Measurements from ENCODE around the gene ZNF154. TPM values are rescaled to one million over a fixed set of nuclear protein-coding genes. Genes with fewer than 3 reads are reported as not detected.

ZNF154 gene
- total RNA-seq, 2 donors from 2014 or later, result 15.9 to 21.2 TPM

DNA sequence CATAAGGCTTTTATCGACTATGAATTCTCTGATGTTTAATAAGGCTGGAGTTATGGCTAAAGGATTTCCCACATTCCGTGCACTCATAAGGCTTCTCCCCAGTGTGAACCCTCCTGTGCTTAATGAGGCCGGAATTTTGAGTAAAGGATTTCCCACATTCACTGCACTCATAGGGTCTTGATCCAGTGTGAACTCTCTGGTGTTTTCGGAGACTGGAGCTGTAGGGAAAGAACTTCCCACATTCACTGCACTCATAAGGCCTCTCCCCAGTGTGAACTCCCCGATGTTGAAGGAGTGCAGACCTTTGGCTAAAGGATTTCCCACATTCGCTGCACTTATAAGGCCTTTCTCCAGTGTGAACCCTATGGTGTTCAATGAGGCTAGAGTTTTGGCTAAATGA, 7.4 kb downstream of the ZNF154 start:
- 92 to 97% methylated on average over 4 to 6 of the region's 6 CpGs for WGBS, 2 experiments (ENCODE audit: insufficient coverage in 1 of 2, insufficient read length in 1 of 2)

DNA sequence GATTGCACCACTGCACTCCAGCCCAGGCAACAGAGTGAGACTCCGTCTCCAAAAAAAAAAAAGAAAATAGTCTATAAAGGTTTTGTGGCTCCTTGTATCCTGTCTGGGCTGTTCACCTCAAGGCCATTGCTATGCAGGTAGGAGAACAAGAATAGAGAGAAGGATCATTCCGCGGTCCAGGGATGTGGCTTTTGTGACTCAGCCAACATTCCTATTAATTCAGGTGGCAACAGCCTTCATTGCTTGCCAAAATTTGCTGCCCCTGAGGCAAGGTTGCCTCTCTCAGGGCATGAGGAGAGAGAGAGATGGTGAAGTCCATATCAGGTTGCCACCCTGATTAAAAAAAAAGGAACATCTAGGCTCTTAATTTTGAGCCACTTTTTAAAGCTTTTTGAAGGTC, 19.3 kb downstream of the ZNF154 start:
- H3K4me3 Mint-ChIP-seq, result no peak overlapping the region

More for the DNA sequence above, 7.4 kb downstream of the ZNF154 start:
- peaks cover 23% of the 10 kb centered on the region for H3K9me3 ChIP-seq (ENCODE audit: control insufficient read depth, low read length)
- no peak overlapping the region for H3K9ac ChIP-seq (ENCODE audit: extremely low read depth, low read length, poor library complexity, severe bottlenecking)
- Mint-ChIP-seq H3K27me3 (ENCODE audit: insufficient read depth) (no peaks in the 10 kb centered on the region), H3K27ac (no peak overlapping the region), H3K9me3 (peaks cover 77% of the 10 kb centered on the region), H3K4me1 (no peaks in the 10 kb centered on the region), H3K36me3 (ENCODE audit: low read depth) (peaks cover 96% of the 10 kb centered on the region), H3K4me3 (no peak overlapping the region)
- H3K4me3 ChIP-seq (ENCODE audit: low read length), result no peak overlapping the region
- peaks cover 94% of the 10 kb centered on the region for H3K36me3 ChIP-seq (ENCODE audit: control insufficient read depth, insufficient read depth, low read length)
- H3K27me3 ChIP-seq (ENCODE audit: control insufficient read depth, insufficient read depth, low read length, poor library complexity, severe bottlenecking), result no peaks in the 10 kb centered on the region
- no peak overlapping the region for H3K27ac ChIP-seq (ENCODE audit: low read depth, low read length)
- TF ChIP-seq, protein P1, sequence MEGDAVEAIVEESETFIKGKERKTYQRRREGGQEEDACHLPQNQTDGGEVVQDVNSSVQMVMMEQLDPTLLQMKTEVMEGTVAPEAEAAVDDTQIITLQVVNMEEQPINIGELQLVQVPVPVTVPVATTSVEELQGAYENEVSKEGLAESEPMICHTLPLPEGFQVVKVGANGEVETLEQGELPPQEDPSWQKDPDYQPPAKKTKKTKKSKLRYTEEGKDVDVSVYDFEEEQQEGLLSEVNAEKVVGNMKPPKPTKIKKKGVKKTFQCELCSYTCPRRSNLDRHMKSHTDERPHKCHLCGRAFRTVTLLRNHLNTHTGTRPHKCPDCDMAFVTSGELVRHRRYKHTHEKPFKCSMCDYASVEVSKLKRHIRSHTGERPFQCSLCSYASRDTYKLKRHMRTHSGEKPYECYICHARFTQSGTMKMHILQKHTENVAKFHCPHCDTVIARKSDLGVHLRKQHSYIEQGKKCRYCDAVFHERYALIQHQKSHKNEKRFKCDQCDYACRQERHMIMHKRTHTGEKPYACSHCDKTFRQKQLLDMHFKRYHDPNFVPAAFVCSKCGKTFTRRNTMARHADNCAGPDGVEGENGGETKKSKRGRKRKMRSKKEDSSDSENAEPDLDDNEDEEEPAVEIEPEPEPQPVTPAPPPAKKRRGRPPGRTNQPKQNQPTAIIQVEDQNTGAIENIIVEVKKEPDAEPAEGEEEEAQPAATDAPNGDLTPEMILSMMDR (conservative IDR thresholded peaks at IDR 0.05), result no peak
- peak; percentile 4 for DNase-seq
- H3K4me1 ChIP-seq (ENCODE audit: control insufficient read depth, insufficient read depth, low read length), result no peaks in the 10 kb centered on the region

DNA sequence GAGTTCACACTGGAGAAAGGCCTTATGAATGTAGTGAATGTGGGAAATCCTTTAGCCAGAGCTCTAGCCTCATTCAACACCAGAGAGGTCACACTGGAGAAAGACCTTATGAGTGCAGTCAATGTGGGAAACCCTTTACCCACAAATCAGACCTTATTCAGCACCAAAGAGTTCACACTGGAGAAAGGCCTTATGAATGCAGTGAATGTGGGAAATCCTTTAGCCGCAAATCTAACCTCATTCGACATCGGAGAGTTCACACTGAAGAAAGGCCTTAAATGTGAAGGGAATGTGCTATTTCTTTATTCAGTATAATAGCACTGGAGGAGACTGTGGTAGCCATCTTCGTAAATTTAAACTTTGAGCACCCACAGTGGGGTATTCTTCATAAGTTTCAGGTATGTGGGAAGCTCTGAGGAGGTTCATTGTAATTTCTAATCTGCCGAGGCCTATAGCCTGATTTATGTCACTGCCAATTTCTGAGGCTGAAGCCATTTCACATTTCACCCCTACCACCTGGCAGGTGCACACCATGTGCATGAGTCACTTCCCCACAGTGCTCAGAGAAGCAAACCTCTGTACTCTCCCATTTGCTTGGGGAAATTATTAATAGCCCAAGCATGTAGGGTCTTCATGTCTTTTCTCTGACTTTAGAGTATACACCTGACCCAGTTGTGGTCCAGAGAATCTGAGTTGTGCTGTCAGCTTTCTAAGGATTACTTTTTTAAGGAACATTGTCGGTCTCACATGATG, 20.8 kb downstream of the ZNF154 start:
- H3K4me3 ChIP-seq (ENCODE audit: low read length), result peak overlapping the region; percentile 65
- WGBS, 2 experiments (ENCODE audit: insufficient coverage in 1 of 2, insufficient read length in 1 of 2), result 98 to 100% methylated on average over 5 to 6 of the region's 6 CpGs
- H3K27ac Mint-ChIP-seq, result no peak overlapping the region
- peaks cover 76% of the 10 kb centered on the region for H3K9me3 ChIP-seq (ENCODE audit: control insufficient read depth, low read length)
- DNase-seq, result no peak
- H3K27me3 Mint-ChIP-seq (ENCODE audit: insufficient read depth), result no peaks in the 10 kb centered on the region
- peaks cover 84% of the 10 kb centered on the region for H3K9me3 Mint-ChIP-seq
- H3K27ac ChIP-seq (ENCODE audit: low read depth, low read length), result no peak overlapping the region
- no peak overlapping the region for H3K9ac ChIP-seq (ENCODE audit: extremely low read depth, low read length, poor library complexity, severe bottlenecking)
- TF ChIP-seq, protein P1 (conservative IDR thresholded peaks at IDR 0.05), result no peak
- H3K36me3 Mint-ChIP-seq (ENCODE audit: low read depth), result peaks cover 86% of the 10 kb centered on the region
- no peak overlapping the region for H3K4me3 Mint-ChIP-seq
- no peaks in the 10 kb centered on the region for H3K4me1 ChIP-seq (ENCODE audit: control insufficient read depth, insufficient read depth, low read length)
- peaks cover 79% of the 10 kb centered on the region for H3K36me3 ChIP-seq (ENCODE audit: control insufficient read depth, insufficient read depth, low read length)
- H3K4me1 Mint-ChIP-seq, result no peaks in the 10 kb centered on the region
- no peaks in the 10 kb centered on the region for H3K27me3 ChIP-seq (ENCODE audit: control insufficient read depth, insufficient read depth, low read length, poor library complexity, severe bottlenecking)

More for the DNA sequence above, 19.3 kb downstream of the ZNF154 start:
- Mint-ChIP-seq H3K4me1 (no peaks in the 10 kb centered on the region), H3K9me3 (peaks cover 68% of the 10 kb centered on the region), H3K27ac (no peak overlapping the region), H3K27me3 (ENCODE audit: insufficient read depth) (no peaks in the 10 kb centered on the region), H3K36me3 (ENCODE audit: low read depth) (peaks cover 83% of the 10 kb centered on the region)
- DNase-seq, result no peak
- TF ChIP-seq, protein P1 (conservative IDR thresholded peaks at IDR 0.05), result no peak
- no peaks in the 10 kb centered on the region for H3K27me3 ChIP-seq (ENCODE audit: control insufficient read depth, insufficient read depth, low read length, poor library complexity, severe bottlenecking)
- H3K36me3 ChIP-seq (ENCODE audit: control insufficient read depth, insufficient read depth, low read length), result peaks cover 70% of the 10 kb centered on the region
- H3K9me3 ChIP-seq (ENCODE audit: control insufficient read depth, low read length), result peaks cover 60% of the 10 kb centered on the region
- 94 to 100% methylated on average over 3 of the region's 3 CpGs for WGBS, 2 experiments (ENCODE audit: insufficient coverage in 1 of 2, insufficient read length in 1 of 2)
- H3K4me3 ChIP-seq (ENCODE audit: low read length), result no peak overlapping the region
- H3K9ac ChIP-seq (ENCODE audit: extremely low read depth, low read length, poor library complexity, severe bottlenecking), result no peak overlapping the region
- no peaks in the 10 kb centered on the region for H3K4me1 ChIP-seq (ENCODE audit: control insufficient read depth, insufficient read depth, low read length)
- H3K27ac ChIP-seq (ENCODE audit: low read depth, low read length), result no peak overlapping the region

All from endodermal cell (in vitro differentiated cells).